Measurements from ENCODE around the gene CMC2.

GRCh38 chr16:80988756-80989155, 17.9 kb downstream of the CMC2 start:
- TF ChIP-seq PAX5 (IDR thresholded peaks at IDR 0.05; ENCODE audit: insufficient read depth, low read length, severe bottlenecking), result no peak
- TF ChIP-seq POLR2AphosphoS5 (IDR thresholded peaks at IDR 0.05; ENCODE audit: low read depth, low read length), result no peak
- TF ChIP-seq POLR2A (IDR thresholded peaks at IDR 0.05; ENCODE audit: low read depth, low read length), result no peak
- TF ChIP-seq TAF1 (IDR thresholded peaks at IDR 0.05; ENCODE audit: low read depth, low read length), result no peak

Measured in GM12891 (cell line).